ENCODE data around the gene B4GALT3.

B4GALT3 gene

GRCh38 chr1:161185282-161185682 is 8.0 kb upstream of the B4GALT3 start:
- peak; percentile 68 for DNase-seq

- peak; percentile 78 for DNase-seq
Observed at GRCh38 chr1:161182214-161182613, 4.9 kb upstream of the B4GALT3 start.

GRCh38 chr1:161180639-161181038 is 3.3 kb upstream of the B4GALT3 start:
- no peak for DNase-seq

GRCh38 chr1:161179698-161180097 is 2.4 kb upstream of the B4GALT3 start:
- no peak for DNase-seq

GRCh38 chr1:161177936-161178244 is 583 bp upstream of the B4GALT3 start:
- no peak for DNase-seq

GRCh38 chr1:161176468-161177111 is 717 bp downstream of the B4GALT3 start:
- DNase-seq, result no peak

GRCh38 chr1:161175771-161176453 is 1.4 kb downstream of the B4GALT3 start:
- DNase-seq, result no peak

- no peak for DNase-seq
Observed at GRCh38 chr1:161174911-161175310, 2.4 kb downstream of the B4GALT3 start.

GRCh38 chr1:161173711-161174110 is 3.6 kb downstream of the B4GALT3 start:
- no peak for DNase-seq

GRCh38 chr1:161172776-161173376 is 4.4 kb downstream of the B4GALT3 start:
- peak; percentile 95 for DNase-seq

GRCh38 chr1:161172349-161172748 is 5.0 kb downstream of the B4GALT3 start:
- DNase-seq, result no peak

- no peak for DNase-seq
Observed at GRCh38 chr1:161171696-161172095, 5.6 kb downstream of the B4GALT3 start.

GRCh38 chr1:161171191-161171590 is 6.1 kb downstream of the B4GALT3 start:
- no peak for DNase-seq

GRCh38 chr1:161168906-161169305 is 8.4 kb downstream of the B4GALT3 start:
- no peak for DNase-seq

- DNase-seq, result no peak
Observed at GRCh38 chr1:161166669-161167548, 10.4 kb downstream of the B4GALT3 start.

- DNase-seq, result peak; percentile 99
Observed at GRCh38 chr1:161165742-161166668, 11.3 kb downstream of the B4GALT3 start, which contains the start of gene PPOX. TSS of gene PPOX (plus strand) at chr1:161166426. CDS start at chr1:161166848, 422 bp downstream.

- DNase-seq, result no peak
Observed at GRCh38 chr1:161164901-161165610, 12.3 kb downstream of the B4GALT3 start.

GRCh38 chr1:161163793-161164192 is 13.5 kb downstream of the B4GALT3 start:
- no peak for DNase-seq

- DNase-seq, result no peak
Observed at GRCh38 chr1:161162806-161163205, 14.5 kb downstream of the B4GALT3 start.

GRCh38 chr1:161162052-161162451 is 15.3 kb downstream of the B4GALT3 start:
- DNase-seq, result no peak

GRCh38 chr1:161161652-161162051 is 15.7 kb downstream of the B4GALT3 start:
- DNase-seq, result no peak
